Left lobe of liver (tissue), 2 donors: ENCODE measurements around the gene MLKL. TPM values are rescaled to one million over a fixed set of nuclear protein-coding genes. Genes with fewer than 3 reads are reported as not detected.
"Not testable (repeated sequence)": the region's sequence is repeated elsewhere in the genome, so short reads cannot be mapped to it uniquely, and the experiment has no call there.

Experiments
- ATAC-seq: fragments of 200-7000 bp; cut with Tn5 transposase; one replicate; pipeline ENCODE4 v1.9.1; 2020; ENCODE audit warnings: mild to moderate bottlenecking, moderate library complexity
- DNase-seq: peaks from one replicate; pipeline ENCODE4 v3.0.0-alpha.2; 2020; ENCODE audit warnings: low spot score
- total RNA-seq: library from RNA; stranded (reverse); gene quantifications from one replicate; pipeline ENCODE4 v1.2.1, GENCODE V29; 2021
- donor health status: DM: no; HTN: no; CAD: no; lungs with moderate emphysema.
- donor health status: DM: no; HTN: yes; CAD: no.

Gene MLKL
- total RNA-seq, 1 donor from 2014 or later: 2.9 TPM

GRCh38 chr16:74732707-74733350 lies 32.2 kb upstream of the MLKL start:
- ATAC-seq (no peak), DNase-seq (no peak)

- no peak for DNase-seq
- no peak for ATAC-seq
Observed at GRCh38 chr16:74731853-74732477, 31.3 kb upstream of the MLKL start.

DNA sequence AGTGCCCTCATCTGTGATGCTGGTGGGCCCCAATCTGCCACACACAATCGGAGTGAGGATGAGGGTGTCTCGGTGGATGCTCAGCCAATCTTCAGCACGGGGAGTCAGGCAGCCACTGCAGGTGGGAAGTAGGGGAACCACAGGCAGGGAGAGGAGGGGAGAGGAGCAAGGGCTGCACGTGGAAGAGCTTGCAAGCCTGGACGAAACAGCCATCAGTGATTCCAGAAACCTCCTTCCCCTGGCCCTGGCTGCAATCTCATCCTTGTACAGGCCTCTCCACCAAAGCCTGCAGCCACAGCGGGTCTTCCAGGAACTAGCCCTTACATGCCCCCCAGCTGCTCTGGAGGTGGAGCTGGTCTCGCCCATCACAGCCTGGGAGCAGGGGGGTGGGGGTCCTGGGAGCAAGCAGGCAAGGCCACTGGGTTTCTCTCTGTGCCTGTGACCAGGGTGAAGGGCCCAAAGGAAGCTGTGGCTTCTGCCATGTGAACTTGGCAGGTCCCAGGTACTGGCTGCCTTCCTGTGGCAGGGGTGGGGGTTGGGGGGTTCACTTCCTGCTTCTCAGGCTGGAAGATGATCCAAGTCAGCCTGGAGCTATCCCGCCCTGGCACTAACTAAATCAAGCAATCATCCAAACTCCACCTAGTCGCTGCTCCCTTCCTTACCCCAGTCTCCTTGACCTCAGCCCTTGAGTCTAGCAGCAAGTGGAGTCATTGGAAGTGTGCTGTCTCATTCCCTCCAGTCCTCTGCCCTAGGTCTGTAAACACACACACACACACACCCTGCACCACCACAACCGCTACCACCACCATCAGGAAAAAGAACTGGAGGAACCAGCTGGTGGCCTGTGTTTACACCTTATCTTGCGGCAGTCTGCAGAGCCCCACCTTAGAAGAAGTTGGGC lies 29.4 kb upstream of the MLKL start:
- no peak for ATAC-seq
- no peak for DNase-seq

- no peak for ATAC-seq
- no peak for DNase-seq
Observed at GRCh38 chr16:74727903-74728302, 27.2 kb upstream of the MLKL start.

GRCh38 chr16:74726716-74727115 lies 26.1 kb upstream of the MLKL start:
- no peak for DNase-seq
- no peak for ATAC-seq

DNA sequence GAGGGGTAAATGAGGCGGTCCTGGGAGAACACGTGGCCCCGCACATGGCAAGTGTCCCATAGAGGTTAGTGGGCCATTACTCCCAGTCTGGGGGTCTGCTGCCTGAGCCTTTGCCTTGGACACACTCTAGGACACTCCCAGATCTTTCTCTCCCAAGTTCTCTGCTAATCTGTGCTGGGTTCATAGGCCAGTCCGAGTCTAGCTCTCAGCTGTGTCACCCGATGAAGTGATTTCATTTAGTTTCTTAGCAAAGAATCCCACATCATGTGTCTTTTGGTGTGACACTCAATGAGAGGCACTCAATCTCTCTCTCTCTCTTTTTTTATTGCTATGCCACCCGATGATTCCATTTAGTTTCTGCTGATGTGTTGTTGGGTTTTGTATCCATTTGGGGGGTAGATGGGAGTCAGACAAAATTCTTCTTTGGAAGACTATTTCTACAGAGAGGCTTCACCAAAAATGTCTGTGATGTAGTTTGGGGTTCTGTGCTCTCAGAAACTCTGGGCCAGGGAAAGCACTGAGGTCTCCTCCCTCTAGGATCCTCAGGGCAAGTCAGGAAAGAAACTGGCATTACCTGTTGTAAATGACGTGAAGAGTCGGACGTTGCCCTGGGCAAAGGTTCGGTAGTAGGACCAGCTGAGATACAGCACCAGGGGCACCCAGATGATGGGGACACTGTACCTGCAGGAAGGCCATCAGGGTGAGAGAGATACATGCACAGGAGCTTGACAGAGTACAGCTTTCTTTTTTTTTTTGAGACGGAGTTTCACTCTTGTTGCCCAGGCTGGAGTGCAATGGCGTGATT lies 25.2 kb upstream of the MLKL start:
- DNase-seq: no peak
- no peak for ATAC-seq

DNA sequence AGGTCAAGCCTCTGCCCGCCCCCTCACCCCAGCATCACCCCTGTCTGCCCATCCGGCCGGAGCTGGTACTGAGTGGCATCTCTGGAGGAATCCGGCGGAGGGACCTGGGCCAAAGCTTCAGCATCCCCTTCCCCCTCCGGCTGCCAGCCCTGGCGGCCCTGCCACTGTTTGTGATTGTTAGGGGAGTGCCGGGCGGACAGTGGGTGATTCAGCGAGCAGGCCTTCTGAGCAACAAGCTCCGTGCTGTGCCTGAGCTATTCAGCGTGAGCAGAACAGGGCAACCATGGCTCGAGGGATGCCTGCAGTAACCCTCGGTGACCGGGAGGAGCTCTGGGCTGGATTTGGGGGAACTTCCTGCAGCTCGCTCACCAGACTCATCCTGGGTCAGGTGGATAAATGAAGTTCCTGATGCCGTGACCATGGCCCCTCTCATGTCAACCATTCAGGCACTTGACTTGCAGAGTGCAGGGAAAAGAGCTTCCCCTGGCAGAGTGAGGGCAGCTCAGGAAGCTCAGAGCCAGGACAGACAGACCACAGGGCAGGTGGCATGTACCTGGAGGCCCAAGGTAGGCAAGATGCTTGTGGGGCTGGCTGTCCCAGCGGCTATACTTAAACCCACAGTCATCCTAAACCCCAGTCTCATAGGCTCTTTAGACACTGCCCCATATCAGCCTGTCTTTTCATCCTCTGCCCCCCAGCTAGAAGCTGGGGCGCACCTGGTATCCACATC lies 24.3 kb upstream of the MLKL start:
- no peak for DNase-seq
- ATAC-seq: no peak

GRCh38 chr16:74723256-74723655 lies 22.6 kb upstream of the MLKL start:
- no peak for DNase-seq
- ATAC-seq: no peak

DNA sequence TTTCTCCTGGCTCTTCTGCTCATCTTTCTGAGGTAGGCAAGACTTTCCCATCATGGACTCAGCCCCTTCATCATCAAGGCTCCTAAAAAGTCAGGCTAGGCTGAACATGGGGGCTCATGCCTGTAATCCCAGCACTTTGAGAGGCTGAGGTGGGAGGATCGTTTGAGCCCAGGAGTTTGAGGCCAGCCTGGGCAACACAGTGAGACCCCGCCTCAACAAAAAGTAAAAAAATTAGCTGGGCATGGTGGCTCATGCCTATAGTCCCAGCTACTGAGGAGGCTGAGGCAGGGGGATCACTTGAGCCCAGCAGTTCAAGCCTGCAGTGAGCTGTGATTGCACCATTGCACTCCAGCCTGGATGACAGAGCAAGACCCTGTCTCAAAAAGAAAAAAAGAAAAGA lies 21.5 kb upstream of the MLKL start:
- ATAC-seq, DNase-seq: not testable (repeated sequence)

DNA sequence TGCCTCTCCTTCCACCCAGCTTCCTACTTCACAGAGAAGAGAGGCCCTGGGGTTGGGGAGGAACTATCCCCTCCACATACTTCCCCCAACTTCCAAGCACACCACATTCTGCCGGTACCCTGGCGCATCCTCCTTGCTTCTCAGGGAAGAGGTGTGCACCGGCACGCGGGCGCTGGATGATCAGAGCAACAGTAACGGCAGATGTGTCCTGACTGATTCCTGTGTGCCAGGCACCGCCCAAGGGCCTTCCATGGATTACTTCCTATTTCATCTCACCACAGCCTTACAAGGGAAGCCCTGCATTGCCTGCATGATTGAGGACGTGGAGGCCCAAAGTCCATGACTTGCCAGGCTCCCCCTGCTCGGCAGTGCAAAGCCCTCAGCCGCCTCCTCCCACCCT lies 21.1 kb upstream of the MLKL start:
- no peak for DNase-seq
- ATAC-seq: no peak

- ATAC-seq (no peak), DNase-seq (no peak)
Observed at GRCh38 chr16:74720579-74720978, 19.9 kb upstream of the MLKL start.

GRCh38 chr16:74718741-74719610 lies 18.3 kb upstream of the MLKL start:
- DNase-seq: no peak
- ATAC-seq: no peak

GRCh38 chr16:74718140-74718539 lies 17.5 kb upstream of the MLKL start:
- ATAC-seq: no peak
- DNase-seq: no peak

GRCh38 chr16:74717367-74717766 lies 16.7 kb upstream of the MLKL start:
- DNase-seq (no peak), ATAC-seq (no peak)

DNA sequence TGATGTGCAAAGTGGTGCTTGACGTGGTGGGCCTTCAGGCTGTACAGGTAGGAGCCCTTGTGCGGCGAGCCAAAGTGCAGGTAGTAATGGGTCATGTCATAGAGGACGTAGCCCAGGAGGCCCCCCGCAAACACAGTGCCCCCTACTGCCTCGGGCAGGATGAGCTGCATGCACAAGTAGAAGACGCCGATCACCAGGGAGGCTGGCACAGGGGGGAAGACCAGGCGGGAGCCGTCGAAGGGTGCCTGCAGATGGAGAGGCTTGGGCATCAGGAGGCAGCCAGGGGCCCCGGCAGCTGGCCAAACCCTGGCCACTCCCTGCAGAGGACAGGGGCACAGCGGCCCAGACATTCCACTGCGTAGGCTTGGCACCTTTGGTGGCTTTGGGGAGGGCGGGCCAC lies 15.7 kb upstream of the MLKL start:
- ATAC-seq (no peak), DNase-seq (no peak)

DNA sequence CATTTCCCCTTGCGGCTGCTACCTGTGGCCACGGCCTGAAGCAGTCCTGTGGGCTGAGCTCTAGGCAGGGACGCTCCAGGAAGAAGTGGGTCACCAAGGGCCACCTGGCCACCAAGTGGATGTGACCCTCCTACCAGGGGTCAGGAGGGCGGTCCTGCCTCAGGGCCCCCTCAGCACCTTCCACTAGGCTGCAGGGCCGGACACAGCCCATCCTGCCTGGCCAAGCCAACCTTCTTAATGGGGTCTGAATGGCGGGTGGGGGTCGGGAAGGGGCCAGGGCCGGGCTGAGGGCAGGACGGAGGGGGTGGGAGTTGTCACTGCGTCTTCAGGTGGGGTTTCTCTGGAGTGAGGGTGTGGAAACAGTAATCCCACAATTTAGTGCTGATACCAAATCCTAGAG lies 13.2 kb upstream of the MLKL start:
- ATAC-seq (no peak), DNase-seq (no peak)

- ATAC-seq: no peak
- DNase-seq: no peak
Observed at GRCh38 chr16:74713325-74713724, 12.7 kb upstream of the MLKL start.

GRCh38 chr16:74711938-74712337 lies 11.3 kb upstream of the MLKL start:
- DNase-seq: no peak

DNA sequence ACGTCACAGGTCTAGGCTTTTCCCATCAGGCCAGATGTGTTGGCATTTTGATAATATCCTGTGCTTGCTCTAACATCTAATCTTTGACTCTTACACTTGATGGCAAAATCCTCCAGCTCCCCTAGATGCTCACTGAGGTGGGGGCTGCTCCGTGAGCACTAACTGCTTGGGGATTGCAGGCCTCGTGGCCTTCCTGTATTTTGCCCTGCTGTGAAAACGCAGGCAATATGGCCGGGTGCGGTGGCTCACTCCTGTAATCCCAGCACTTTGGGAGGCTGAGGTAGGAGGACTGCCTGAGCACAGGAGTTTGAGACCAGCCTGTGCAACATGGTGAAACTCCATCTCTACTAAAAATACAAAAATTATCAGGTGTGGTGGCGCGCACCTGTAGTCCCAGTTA lies 9.7 kb upstream of the MLKL start:
- DNase-seq: no peak
- no peak for ATAC-seq

More at GRCh38 chr16:74711938-74712337, 11.3 kb upstream of the MLKL start:
- ATAC-seq: no peak
